GM19025 (cell line): Measurements from ENCODE around the gene TMEM63A.
"Not testable (repeated sequence)": the region's sequence is repeated elsewhere in the genome, so short reads cannot be mapped to it uniquely, and the experiment has no call there.

Source experiments
- ATAC-seq: cut with Tn5 transposase; IDR thresholded peaks from one replicate; pipeline ENCODE4 v1.9.1; 2021; ENCODE audit warnings: mild to moderate bottlenecking, low read depth, moderate library complexity; ENCODE audit not compliant: unreplicated experiment

TMEM63A gene

DNA sequence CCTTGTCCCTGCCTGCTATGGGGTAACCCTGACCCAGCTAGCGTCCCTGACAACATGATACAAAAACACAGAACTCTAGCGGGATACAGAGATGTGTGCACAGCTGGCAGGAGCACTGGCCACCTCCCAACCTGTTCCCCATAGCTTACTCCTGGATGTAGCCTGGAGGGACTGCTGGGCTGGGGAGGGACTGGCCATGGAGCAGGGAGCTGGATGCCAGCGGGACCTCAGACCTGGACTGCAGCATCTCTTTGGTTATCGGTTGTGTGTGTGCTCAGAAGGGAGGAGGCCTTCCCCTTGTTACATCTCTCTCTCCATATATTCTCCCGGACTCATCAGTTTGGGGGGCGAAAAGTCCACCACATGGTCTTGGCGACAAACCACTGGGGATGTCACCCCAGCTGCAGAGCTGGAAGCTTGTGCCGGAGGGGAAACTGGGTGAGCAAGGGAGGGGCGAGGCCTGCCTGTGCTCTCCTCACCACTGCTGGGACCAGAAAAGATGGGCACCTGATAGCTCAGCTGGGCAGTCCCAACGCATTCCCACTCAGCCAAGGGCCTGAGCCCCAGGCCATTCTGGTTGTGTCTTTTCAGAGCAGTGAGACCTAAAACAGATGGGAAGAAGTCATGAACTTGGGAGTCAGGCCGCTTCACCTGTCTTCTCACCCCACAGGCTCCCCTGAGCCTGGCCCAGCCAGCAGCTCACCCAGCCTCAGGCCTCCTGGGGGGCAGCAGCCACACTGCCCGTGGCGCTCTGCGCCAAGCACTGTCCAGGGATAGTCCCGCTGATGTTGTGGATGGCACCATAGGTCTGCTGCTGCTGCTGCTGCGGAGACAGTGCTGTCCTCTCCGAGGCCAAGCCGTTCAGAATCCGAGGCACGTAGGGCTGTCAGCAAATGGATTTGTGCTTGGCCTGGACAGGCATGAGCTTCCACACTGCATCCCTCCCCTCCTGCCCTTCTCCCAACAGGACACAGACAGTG is 35.6 kb downstream of the TMEM63A start:
- no peak for ATAC-seq

DNA sequence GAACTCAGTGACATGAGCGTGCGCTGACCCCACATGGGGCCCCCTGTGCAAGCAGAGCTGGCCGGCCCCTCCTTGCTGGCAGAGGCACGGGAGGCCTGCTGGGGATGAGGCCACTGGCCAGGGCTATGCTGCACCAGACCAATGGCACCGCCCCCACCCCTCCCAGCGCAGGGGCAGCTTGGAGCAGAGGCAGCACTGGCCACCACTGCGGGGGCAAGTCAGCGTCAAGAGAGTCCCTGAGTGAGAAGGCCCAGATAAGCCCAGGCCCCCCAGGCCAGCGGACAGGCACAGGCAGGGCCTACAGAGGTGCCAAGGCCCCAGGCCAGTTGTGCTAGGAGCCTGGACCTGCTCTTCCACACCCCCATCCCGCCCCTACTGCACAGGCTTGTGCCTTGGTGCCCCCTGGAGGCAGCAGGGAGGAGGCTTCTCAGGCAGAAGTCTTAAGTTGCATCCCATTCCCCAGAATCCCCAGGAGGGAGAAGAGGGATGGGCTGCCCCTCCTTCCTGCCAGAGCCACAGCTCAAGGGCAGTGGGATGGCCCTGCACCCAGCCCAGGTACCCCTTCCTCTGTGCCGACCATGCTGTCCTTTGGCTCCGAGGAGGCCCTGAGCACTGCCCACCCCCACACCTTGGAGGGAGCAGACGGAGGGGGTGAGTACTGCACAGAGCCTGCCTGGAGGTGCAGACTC is 36.5 kb downstream of the TMEM63A start:
- ATAC-seq: no peak

GRCh38 chr1:225845097-225845496 is 37.1 kb downstream of the TMEM63A start:
- no peak for ATAC-seq

- ATAC-seq: no peak
Measured at GRCh38 chr1:225844236-225845061, 37.7 kb downstream of the TMEM63A start.

DNA sequence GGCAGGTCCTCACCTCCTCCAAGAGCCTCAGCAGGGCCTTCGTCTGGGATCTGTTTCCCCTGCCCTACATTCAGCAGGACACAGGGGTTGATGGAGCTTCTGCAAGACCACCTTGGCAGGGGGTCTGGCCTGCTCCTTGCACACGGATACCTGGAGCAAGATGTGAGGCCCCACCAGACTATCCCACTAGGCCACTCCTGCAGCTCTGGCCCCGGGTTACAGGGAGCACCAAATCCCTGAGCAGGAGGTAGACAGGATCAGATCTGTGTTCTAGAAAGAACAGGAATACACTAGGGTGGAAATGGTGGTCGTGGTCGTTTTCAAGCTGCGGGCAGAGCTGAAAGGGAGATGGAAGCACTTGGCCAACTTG is 38.8 kb downstream of the TMEM63A start:
- ATAC-seq: no peak

GRCh38 chr1:225842788-225843425 is 39.3 kb downstream of the TMEM63A start:
- ATAC-seq: no peak

- no peak for ATAC-seq
Measured at GRCh38 chr1:225842074-225842473, 40.1 kb downstream of the TMEM63A start.

DNA sequence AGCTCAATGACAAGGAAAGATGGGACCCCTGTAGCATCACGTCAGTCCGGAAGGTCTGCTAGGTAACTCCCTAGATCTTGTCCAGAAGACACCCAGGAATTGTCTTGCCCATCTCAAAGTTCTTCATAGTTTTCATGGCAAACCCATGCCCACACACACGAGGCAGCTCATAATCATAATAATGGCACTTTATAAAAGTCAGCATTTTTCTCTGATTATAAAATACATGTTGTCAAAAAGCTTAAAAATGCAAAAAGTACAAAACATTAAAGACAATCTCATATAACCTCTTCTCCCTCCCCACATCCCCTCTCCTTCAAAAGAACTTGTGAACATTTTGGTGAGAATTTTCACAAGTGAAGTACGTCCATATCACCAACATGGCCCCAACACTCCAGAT is 41.5 kb downstream of the TMEM63A start:
- no peak for ATAC-seq

- no peak for ATAC-seq
Measured at GRCh38 chr1:225840223-225840610, 42.0 kb downstream of the TMEM63A start.

GRCh38 chr1:225838793-225839192 is 43.4 kb downstream of the TMEM63A start:
- ATAC-seq: no peak

DNA sequence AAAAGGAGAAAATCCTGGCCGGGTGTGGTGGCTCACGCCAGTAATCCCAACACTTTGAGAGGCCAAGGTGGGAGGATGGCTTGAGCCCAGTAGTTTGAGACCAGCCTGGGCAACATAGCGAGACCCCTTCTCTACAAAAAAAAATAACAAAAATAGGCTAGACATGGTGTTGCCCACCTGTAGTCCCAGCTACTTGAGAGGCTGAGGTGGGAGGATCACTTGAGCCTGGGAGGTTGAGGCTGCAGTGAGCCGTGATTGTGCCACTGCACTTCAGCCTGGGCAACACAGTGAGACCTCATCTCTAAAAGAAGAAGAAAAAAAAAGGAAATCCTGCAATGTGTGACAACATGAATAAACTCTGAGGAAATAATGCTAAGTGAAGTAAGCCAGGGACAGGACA is 45.9 kb downstream of the TMEM63A start:
- ATAC-seq: not testable (repeated sequence)

DNA sequence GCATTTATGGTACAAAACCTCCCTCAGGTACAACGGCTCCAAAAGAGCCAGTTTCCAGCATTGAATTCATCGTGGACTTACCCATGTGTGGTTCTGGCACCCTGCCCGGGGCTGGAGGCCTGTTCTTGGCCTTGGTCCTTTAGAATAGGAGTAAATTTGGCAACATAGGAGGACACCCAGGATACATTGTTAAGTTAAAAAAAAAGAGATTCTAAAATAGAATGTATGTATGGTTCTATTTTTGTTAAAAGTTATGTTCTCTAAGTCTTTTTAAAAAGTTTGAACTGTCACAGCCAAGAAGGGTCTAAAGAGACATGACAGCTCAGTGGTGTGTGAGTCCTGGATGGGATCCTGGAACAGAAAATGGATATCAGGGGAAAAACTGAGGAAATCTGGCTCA is 46.3 kb downstream of the TMEM63A start:
- no peak for ATAC-seq

GRCh38 chr1:225834417-225835329 is 47.5 kb downstream of the TMEM63A start:
- ATAC-seq: no peak

DNA sequence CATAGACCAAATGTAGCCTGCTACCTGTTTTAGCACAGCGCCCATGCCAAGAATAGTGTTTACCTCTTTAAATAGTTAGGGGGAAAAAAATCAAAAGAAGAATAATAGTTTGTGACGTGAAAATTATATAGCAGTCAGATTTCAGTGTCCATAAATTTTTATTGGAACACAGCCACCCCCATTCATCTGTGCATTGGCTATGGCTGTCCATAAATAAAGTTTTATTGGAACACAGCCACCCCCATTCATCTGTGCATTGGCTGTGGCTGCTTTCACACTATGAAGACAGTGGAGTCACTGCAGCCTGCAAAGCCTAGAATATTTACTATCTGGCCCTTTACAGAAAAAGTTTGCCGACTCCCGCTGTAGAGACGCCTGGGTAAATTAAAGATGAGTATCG is 51.3 kb downstream of the TMEM63A start:
- ATAC-seq: no peak

DNA sequence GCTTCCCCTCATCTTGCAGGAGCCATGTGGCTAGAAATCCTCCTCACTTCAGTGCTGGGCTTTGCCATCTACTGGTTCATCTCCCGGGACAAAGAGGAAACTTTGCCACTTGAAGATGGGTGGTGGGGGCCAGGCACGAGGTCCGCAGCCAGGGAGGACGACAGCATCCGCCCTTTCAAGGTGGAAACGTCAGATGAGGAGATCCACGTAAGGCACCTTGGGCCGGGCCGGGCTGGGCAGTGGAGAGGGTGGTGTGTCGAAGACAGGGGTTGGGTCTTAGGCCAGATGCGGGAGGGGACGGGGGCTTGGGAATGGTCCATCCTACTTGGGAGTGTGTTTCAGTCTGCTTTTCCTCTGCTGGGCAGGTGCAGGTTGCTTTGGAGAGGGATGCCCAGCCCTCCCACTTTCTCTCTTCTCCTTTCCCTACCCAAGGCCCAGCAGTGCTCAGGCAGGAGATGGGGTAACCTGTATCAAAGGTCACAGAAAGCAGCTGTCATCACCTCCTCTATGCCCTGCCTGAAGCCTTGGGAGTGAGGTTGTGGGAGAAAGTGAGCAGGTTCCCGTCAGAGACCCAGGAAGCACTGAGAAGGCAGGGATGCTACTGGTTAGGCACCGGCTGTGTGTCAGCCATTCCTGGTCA is 53.4 kb downstream of the TMEM63A start:
- ATAC-seq: no peak

- ATAC-seq: no peak
Measured at GRCh38 chr1:225827076-225827475, 55.1 kb downstream of the TMEM63A start.

DNA sequence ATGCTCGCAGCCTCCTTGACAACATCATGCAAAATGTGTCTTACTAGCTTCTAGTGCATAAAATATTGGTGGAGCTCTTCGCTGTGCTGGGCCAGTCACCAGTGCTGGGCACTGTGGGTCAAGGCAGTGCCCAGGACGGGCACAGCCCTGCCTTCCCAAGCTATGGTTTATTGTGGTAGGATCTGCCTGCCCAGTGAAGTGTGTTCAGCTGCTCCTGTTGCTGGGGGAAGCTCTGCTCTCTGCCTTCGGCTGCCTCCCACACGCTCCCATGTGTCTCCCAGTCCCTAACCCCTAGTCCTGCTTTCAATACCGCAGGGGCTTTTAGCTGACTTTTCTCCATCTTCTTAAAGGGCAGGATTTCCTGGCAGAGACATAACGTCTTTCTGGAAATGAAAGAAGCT is 56.6 kb downstream of the TMEM63A start:
- ATAC-seq: no peak

DNA sequence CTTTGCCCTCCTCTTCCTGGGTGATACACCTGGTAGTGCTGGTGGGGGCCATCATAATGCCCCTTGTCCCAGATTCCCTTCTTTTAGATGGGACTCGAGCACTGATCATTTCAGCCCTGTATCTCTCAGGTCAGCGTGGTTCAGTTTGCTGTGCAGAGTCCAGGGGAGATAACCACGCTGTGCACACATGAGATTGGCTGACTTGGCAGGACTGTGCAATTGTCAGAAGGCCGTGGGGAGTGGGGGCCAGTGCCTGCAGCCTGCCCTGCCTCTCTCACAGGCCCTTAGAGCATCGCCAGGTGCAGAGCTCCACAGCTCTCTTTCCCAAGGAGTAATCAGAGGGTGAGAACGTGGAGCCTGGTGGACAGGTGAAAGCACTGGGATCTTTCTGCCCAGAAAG is 57.1 kb downstream of the TMEM63A start:
- ATAC-seq: no peak

GRCh38 chr1:225824533-225824941 is 57.6 kb downstream of the TMEM63A start:
- ATAC-seq: no peak
